GM18858 (cell line): ENCODE data around the gene KRT40.

ENCODE experiments used
- ATAC-seq: cut with Tn5 transposase; IDR thresholded peaks from one replicate; pipeline ENCODE4 v1.9.1; 2021; ENCODE audit not compliant: unreplicated experiment

Gene KRT40

DNA sequence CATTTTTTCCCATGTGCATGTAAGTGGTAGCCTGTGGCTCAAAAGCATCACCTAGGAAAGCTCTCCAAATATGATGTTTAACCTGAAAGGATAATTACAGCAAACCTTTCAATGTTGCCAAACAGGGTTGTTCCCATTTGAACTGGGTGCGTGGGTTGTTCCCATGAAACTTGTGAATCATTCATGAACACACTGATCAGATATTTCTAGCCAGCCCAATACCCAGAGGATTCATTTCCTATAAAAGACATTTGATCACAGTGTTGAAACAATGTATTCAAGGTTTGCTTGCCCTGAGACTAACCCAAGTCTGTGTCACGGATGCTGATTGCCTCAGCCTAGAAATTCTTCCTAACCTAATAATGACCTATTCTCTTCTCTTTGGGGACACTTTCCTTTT, 30.2 kb downstream of the KRT40 start:
- no peak for ATAC-seq

DNA sequence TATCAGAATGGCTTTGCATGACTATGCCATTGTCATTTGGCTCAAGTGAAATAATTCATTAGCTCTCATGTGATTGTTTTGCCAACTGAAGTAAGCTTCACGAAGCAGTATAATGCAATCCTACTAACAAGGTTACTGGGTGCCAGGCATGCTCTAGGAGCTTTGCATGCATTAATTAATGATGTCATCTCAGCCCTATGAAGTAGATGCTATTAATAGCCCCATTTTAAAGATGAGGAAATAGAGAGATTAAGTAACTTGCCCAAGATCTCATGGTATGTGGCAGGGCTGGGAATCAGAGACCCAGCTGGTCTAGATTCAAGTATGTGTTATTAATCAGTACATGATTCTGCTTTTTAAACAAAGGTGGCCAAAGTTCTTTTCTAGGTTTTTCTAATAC, 31.5 kb downstream of the KRT40 start:
- no peak for ATAC-seq

DNA sequence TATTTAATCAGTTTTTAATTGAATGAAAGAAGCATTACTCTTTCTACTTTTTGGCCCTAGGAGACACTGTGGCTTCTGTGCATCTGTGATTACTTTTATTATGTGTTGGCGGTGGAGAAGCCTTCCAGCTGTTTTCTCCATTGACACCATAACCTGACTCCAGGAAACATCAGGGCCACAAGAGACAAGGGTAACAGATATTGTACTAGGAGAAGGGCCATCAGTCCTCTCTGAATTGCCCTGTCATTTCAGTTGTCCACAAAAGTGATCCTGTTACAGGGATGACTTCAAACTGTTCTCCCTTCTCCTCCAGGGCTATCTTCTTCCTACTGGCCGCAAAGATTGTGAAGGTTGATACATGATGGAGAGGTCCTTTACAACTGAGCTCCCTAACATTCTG, 32.0 kb downstream of the KRT40 start:
- ATAC-seq: no peak

DNA sequence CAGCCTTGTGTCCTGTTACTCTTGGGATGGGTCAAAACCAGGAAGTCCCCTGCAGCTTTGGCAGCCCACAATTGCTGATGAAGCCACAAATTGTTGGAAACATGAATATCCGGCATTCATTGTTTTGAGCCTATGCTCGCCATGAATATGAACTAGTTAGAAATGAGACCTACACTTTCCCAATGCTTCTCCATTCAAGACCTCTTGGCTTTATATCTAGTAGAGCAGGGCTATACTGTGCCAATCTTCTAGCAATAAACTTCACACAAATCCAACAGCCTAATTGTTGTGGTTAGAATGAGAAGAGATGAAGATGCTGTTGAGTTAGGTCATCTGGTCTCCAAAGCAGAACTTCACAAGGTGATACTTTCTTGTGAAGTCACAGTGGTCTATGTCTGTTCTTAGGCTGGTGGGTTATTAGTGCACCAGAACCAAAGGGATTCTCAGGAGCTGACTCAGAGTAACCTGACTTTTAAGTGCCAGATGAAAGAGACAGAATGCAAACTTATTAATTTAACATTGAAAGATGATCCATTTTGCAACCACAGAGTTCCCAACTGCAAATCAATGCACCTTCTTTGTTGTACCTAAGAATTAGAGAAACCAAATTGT, 33.0 kb downstream of the KRT40 start:
- ATAC-seq: no peak

DNA sequence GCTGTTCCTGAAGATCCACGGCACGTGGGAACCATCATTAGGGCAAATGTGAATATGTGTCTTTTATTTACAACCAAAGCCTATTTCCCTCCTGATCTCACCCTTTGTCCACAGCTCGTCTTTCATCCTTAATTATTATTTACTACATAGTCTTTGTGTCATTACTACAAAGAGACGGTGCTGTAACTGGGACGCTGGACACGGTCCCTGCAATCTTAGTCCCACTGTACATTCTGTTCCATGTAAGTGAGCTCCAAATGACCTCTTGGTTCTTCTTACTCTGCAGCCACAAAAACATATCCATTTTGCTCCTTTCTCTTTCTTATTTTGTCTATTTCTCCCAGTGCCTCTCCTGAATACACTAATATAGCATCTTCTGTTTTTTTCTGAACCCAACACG, 34.0 kb downstream of the KRT40 start:
- ATAC-seq: no peak

DNA sequence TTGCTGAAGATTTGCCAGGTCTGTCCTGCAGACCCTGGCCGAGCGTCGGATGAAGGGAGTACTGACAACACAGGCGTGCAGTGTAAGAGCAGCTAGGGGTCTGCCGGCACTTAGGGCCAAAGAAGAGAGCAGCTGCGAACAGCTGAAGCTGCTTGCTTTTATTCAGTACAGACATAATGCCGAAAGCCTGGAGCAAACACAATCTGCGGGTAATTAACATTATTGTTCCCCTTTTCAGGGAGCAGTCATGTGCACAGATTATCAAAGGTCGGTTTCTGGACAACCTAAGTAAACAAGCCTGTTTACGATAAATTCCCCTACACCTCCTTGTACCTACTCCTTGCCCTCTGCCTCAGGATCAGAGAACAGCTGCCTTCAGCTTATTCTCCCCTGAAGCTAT, 34.7 kb downstream of the KRT40 start:
- ATAC-seq: no peak

DNA sequence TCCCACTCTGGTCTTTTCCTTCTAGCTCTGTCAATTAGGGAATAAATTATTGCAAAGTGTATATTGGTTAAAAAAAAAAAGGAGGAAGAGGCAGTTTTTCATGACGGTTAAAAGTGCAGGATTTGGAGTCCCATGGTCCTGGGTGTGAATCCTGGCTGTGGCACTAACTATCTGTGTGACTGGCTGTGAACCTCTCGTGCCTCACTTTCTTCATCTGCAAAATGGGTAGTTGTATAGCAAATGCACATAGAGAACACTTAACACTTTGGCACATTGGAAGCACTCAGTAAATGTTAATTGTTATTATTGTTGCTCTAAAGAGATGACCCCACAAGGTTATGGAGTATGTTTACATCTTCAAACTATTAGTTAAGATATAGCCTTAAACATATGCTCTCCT, 36.2 kb downstream of the KRT40 start:
- no peak for ATAC-seq

DNA sequence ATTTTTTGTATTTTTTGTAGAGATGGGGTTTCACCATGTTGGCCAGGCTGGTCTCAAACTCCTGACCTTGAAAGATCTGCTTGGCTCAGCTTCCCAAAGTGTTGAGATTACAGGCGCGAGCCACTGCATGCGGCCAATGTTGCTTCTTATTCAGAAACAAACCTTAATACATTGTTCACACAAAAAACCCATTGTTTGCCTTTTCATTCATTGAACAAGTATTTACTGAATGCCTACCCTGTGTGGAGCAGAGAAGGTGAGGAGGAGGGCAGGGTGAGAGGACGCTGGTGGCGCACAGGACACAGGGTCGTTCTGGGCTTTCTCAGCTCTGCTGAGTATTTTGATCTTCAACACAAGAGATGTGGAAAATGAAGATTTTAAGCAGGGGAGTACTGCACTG, 38.7 kb downstream of the KRT40 start:
- ATAC-seq: no peak

DNA sequence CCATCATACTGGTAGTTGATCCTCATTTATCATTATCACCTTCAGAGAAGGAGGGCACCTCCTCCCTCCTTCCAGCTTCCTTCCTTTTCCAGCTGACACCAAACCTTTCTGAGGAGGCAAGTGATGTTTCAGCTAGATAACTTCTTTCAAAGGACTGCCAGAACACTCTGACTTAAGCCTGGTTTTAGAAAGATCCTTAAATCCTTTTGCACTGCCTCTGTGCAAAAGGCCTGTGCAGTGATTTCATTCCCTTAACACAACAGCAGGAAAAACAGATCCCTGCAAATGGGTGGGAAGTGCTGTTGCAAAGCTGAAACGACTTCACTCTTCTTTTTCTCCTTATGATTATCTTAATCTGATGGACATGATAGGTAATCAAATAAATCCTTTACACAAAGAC, 39.6 kb downstream of the KRT40 start:
- ATAC-seq: no peak

DNA sequence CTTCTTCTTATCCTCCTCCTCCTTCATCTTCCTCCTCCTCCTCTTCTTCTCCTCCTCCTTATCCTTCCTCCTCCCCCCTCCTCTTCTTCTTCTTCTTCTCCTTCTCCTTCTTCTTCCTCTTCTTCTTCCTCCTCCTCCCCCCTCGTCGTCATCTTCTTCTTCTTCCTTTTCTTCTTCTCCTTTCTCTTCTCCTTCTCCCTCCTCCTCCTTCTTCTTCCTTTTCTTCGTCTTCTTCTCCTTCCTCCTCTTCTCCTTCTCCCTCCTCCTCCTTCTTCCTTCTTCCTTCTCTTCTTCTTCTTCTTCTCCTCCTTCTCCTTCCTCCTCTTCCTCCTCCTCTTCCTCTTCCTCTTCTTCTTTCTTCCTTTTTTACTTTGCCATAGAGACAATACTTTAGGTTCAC, 41.6 kb downstream of the KRT40 start:
- no peak for ATAC-seq

DNA sequence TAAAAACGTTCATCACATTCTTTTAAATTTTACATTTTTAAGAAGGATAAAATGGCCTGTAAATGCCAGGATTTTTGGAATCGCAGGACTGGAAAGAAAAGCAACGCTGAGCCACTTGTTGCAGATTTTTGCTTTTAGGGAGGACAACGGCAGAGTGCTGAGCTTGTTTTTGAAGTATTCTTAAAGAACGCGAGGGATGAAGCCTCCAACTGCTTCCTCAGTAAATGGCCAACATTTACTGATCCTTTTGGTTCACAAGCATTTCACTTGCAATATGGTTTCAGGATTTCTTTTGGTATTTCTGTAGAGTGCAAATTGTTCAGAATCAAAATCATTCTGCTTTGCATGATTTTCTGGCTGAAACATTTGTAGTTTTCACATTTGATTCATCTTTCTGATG, 43.9 kb downstream of the KRT40 start:
- no peak for ATAC-seq

DNA sequence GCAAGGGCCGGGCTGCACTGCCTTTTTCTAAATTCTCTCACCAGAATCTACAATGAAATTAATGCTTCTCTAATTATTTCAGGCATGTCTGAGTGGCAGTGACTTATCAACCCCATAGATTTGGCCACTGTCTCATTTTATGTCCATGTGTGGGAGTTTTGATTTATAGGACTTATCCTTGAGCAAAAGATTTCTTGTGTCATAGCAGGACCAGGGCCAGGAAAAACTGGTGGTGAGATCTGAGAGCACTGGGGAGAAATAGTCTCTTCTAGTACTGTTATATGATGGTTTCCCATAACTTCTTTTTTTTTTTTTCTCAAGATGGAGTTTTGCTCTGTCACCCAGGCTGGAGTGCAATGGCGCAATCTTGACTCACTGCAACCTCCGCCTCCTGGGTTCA, 45.1 kb downstream of the KRT40 start:
- no peak for ATAC-seq

DNA sequence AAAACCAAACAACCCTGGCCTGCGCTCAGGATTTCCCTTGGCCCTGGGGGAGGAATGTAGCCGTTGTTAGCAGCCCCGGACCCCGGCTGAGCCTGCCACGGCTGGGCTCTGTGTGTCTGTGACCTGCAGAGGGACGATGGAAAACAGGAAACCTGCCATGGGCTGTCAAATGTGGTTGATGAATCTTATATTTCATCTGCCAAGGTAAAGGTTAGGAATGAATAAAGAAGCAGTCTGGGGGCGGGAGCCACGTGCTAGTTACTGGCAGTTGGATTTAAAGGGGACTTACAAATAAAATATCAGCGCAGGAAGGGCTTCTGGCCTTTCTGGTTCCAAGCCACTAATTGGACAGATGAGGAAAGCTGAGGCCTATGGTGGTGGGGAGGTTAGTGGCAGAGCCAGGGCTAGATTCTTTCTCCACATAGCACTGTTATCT, 46.7 kb downstream of the KRT40 start, which contains the start of gene KRT23:
TSS of gene KRT23 (minus strand) at position 263 of the 436 bp plus-strand sequence. CDS start 1,043 bp downstream, outside the sequence.
- ATAC-seq: no peak

DNA sequence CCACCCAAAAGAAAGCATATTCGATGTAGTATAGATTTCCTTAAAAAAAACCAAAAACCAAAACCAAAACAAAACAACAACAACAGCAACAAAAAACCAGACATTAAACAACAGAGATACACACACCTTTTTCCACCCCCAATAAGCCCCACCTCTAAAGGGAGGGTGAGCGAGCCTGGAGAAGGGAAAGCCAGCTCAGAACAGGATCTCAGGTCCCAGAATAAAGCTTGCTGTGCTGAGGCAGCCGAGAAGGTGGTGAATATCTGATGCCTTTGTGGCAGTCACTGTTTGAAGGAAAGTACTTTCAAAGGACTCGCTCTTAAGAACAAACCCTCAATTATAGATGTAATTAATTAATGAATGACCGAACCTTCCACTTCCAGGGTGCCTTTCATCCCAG, 47.1 kb downstream of the KRT40 start:
- ATAC-seq: no peak

DNA sequence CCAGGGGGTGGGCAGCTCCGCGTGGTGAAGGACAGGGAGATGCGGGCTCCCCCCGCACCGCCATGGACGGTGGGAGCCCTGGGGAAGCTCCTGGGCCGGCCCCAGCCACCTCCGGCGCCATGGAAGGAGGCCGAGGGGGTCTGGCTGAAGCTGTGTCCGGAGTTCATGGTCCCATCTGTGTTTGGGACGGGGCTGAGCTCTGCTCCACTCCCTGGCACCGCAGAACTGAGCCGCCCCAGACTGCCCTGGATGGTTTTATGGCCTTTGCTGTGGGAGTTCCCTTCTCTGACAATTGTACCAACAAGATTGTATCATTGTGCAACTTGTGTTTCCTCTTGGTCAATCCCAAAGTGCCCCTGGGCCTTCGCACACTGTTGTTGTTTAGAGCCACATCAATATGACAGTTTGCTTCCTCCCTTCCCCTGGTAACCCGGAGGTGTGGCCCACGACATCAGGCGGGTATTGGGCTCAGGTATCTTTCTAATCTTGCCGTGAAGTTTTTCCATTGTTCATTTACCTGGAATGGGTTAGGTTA, 47.6 kb downstream of the KRT40 start:
- ATAC-seq: no peak

DNA sequence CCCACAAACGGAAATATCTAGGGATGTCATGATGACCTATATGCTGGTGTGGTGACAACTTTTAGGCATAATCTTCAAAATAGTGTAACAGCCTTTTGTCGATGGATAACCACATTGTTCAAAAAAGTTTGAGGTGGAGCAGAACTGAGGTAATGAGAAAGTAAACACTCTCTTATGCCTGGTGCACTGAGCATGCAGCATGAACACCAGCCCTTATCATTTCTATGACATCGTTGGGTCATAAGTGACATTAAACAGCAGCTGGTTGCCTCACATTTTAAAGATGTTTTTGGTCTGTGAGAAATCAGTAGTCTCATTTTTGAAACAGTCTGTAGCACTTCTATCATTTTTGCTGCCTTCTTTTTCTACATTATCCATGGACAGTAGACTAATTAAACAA, 48.5 kb downstream of the KRT40 start:
- no peak for ATAC-seq

DNA sequence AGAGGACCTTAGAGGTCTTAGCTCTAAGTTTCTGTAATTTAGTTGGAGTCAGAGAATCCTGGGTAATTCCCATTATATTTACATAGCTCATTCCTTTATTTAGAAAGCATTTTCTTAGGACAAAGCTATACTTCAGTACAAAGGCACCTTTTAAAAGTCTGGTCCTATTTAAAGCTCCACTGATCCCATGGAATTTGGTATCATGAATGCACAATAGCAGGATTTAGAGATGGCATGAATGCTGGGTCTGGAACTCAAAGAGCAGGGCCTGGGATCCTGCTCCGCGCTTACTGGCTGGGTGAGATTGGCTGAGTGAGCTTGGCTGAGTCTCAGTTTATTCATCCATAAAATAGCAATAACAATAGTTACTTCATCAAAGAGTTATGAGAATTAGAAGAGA, 51.5 kb downstream of the KRT40 start:
- no peak for ATAC-seq

DNA sequence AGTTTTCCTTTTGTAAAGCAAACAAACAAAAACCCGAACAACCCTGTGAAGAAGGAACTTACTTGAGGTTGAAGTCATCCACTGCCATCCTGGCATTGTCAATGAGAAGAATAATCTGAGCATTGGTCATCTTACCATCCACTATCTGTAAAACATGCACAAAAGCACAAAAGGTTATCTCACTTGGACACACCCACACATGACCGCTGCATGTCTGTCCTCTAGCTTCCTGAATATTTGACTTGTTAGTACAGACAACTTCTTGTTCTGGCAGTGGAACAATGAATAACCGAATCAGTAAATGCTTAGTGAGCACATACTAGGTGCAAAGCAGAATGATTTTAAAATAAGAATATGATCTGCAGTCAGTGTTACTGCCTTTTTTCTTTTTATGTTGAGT, 52.8 kb downstream of the KRT40 start:
- no peak for ATAC-seq
